DOHH2 (cell line): ENCODE measurements around the gene UBE2N.

Source experiments
- H3F3A ChIP-seq: fragments of 200-600 bp; sonication (generic), shearing (Covaris generic); 2 replicates; pipeline ENCODE4 v1.6.0; 2016; ENCODE audit warnings: antibody characterized with exemption, mild to moderate bottlenecking; ENCODE audit not compliant: control insufficient read depth, insufficient read depth
- H3K27ac ChIP-seq: fragments of 200-600 bp; sonication (generic); 2 replicates; pipeline ENCODE4 v1.5.1; 2014; ENCODE audit warnings: low read depth, mild to moderate bottlenecking, low read length, moderate library complexity
- H3K27me3 ChIP-seq: fragments of 200-600 bp; sonication (generic); 2 replicates; pipeline ENCODE4 v1.6.1; 2014; ENCODE audit warnings: mild to moderate bottlenecking, low read length, mixed read lengths; ENCODE audit not compliant: control insufficient read depth
- H3K36me3 ChIP-seq: fragments of 200-600 bp; sonication (generic); 2 replicates; pipeline ENCODE4 v1.6.1; 2014; ENCODE audit warnings: mild to moderate bottlenecking, low read length, moderate library complexity, mixed read lengths; ENCODE audit not compliant: control insufficient read depth
- H3K4me1 ChIP-seq: fragments of 200-600 bp; sonication (generic); 2 replicates; pipeline ENCODE4 v1.6.1; 2014; ENCODE audit warnings: mild to moderate bottlenecking, low read length, mixed read lengths; ENCODE audit not compliant: control insufficient read depth
- H3K4me2 ChIP-seq: fragments of 200-600 bp; sonication (generic); 2 replicates; pipeline ENCODE4 v1.6.0; 2014; ENCODE audit warnings: mild to moderate bottlenecking, low read length, moderate library complexity
- H3K4me3 ChIP-seq: fragments of 200-600 bp; sonication (generic); 2 replicates; pipeline ENCODE4 v1.5.1; 2014; ENCODE audit warnings: mild to moderate bottlenecking, low read length, mixed read lengths
- H3K79me2 ChIP-seq: fragments of 200-600 bp; sonication (generic); 2 replicates; pipeline ENCODE4 v1.6.1; 2014; ENCODE audit warnings: mild to moderate bottlenecking, low read length, mixed read lengths; ENCODE audit not compliant: control insufficient read depth
- H3K9me2 ChIP-seq: fragments of 200-600 bp; sonication (generic); replicated peaks from 2 replicates; pipeline ENCODE4 v1.6.1; 2014; ENCODE audit warnings: mild to moderate bottlenecking, low read length, mixed read lengths; ENCODE audit not compliant: control insufficient read depth
- H3K9me3 ChIP-seq: fragments of 200-600 bp; sonication (generic); 2 replicates; pipeline ENCODE4 v1.6.1; 2014; ENCODE audit warnings: antibody characterized with exemption, low read length, mixed read lengths; ENCODE audit not compliant: control insufficient read depth, insufficient read depth
- H4K20me1 ChIP-seq: fragments of 200-600 bp; sonication (generic); 2 replicates; pipeline ENCODE4 v1.6.0; 2014; ENCODE audit warnings: low read depth, mild to moderate bottlenecking, antibody characterized with exemption, low read length, moderate library complexity; ENCODE audit not compliant: control insufficient read depth, insufficient read depth
- CTCF ChIP-seq: fragments of 200-600 bp; sonication (generic); IDR thresholded peaks from one replicate; pipeline ENCODE4 v1.5.1; 2014; ENCODE audit warnings: antibody characterized with exemption, mild to moderate bottlenecking, low read depth, low read length; ENCODE audit not compliant: poor library complexity, severe bottlenecking
- EZH2phosphoT487 ChIP-seq: fragments of 200-600 bp; sonication (generic); IDR thresholded peaks from 2 replicates; pipeline ENCODE4 v1.6.1; 2017; ENCODE audit warnings: borderline replicate concordance, mild to moderate bottlenecking, antibody characterized with exemption, low read length, moderate library complexity, mixed read lengths

Gene UBE2N

DNA sequence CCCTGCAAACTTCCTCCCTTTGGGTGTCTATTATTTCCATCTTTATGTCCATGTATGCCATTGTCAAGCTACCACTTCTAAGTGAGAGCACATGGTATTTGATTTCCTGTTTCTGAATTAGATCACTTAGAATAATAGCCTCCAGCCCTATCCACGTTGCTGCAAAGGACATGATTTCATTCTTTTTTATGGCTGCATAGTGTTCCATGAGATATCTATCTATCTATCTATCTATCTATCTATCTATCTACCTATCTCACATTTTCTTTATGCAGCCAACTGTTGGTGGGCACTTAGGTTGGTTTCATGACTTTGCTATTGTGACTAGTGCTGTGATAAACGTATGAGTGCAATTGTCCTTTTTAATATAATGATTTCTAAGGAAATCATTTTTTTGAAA, 14.3 kb upstream of the UBE2N start:
- Histone ChIP-seq H3K27ac (no peak overlapping the region), H4K20me1 (no peaks in the 10 kb centered on the region), H3K9me2 (no peaks in the 10 kb centered on the region), H3K9me3 (no peaks in the 10 kb centered on the region), H3K27me3 (no peaks in the 10 kb centered on the region), H3K4me3 (no peak overlapping the region), H3K36me3 (no peaks in the 10 kb centered on the region), H3F3A (no peaks in the 10 kb centered on the region), H3K79me2 (no peaks in the 10 kb centered on the region), H3K4me2 (no peak overlapping the region), H3K4me1 (peaks cover 6% of the 10 kb centered on the region)
- TF ChIP-seq CTCF, result no peak
- TF ChIP-seq EZH2phosphoT487, result no peak

DNA sequence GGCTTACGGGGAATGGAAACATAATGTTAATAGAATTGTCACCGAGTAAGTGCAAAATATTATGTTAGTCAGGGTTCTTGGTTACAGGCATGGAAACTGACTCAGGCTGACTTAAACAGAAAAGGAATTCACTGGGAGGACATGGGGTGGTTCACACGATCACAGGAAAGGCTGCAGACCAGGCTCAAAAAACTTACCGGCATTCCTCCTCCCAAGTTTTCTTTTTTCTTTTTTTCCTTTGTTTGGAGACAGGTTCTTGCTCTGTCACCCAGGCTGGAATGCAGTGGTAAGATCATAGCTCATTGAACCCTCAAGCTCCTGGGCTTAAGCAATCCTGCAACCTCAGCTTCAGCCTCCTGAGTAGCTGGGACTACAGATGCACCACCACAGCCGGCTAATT, 11.9 kb upstream of the UBE2N start:
- Histone ChIP-seq H4K20me1 (no peaks in the 10 kb centered on the region), H3K36me3 (no peaks in the 10 kb centered on the region), H3K4me1 (peaks cover 12% of the 10 kb centered on the region), H3K4me3 (no peak overlapping the region), H3K4me2 (no peak overlapping the region), H3K79me2 (no peaks in the 10 kb centered on the region), H3K27ac (no peak overlapping the region), H3F3A (no peaks in the 10 kb centered on the region), H3K9me2 (no peaks in the 10 kb centered on the region), H3K9me3 (no peaks in the 10 kb centered on the region), H3K27me3 (no peaks in the 10 kb centered on the region)
- TF ChIP-seq CTCF (no peak), EZH2phosphoT487 (no peak)

DNA sequence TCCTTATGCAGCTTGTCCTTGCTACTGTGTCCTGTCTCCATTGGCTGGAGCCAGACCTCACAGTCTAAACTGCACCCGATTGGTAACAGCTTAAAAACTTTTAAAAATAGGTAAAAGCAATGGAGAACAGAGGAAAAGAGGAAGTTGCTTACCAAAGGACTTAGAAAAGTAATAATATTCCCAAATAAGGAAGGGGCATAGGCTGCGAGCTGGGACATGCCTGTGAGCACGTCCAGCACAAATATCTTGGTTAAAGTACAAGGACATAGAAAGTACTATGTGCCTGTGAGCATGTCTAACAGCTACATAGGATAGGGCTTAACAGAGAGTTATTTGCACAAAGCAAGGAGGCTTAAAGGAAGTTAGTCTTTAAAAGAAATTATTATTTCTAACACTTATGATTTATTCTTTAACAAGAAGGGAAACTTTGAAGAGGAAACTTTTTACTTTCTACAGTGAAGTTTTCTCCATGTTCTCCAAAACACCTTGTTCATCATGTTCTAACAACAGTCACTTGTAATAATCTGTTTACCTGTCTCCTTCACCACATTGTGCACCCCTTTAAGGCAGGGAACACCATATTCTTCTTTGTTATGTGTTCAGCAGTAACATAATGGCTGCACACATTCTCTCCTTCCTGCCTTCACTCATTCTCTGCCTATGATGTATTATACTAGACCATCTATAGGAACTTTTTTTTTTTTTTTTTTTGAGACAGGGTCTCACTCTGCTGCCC, 9.8 kb upstream of the UBE2N start:
- Histone ChIP-seq H3K4me1 (peaks cover 12% of the 10 kb centered on the region), H3K27me3 (no peaks in the 10 kb centered on the region), H4K20me1 (no peaks in the 10 kb centered on the region), H3K9me2 (no peaks in the 10 kb centered on the region), H3K4me2 (no peak overlapping the region), H3K4me3 (no peak overlapping the region), H3K79me2 (no peaks in the 10 kb centered on the region), H3K36me3 (no peaks in the 10 kb centered on the region), H3K27ac (no peak overlapping the region), H3K9me3 (no peaks in the 10 kb centered on the region), H3F3A (no peaks in the 10 kb centered on the region)
- TF ChIP-seq CTCF, result no peak
- no peak for TF ChIP-seq EZH2phosphoT487
